ENCODE measurements around the gene SNX12. TPM values are rescaled to one million over a fixed set of nuclear protein-coding genes. Genes with fewer than 3 reads are reported as not detected.

SNX12 gene
- total RNA-seq, 1 experiment from 2014 or later: 43.7 TPM

GRCh38 chrX:71095555-71095980, 27.4 kb upstream of the SNX12 start, which contains the start of gene FOXO4:
TSS of gene FOXO4 (plus strand) at chrX:71095851. CDS start at chrX:71096529, 678 bp downstream.
- RAD21 ChIA-PET (ENCODE audit: low non-redundant PET in 1 of 2, low total read pairs in 2 of 2, uncharacterized antibody in 2 of 2, unreplicated experiment in 2 of 2): no interaction called here
- no peaks in the 10 kb centered on the region for H4K20me1 ChIP-seq (ENCODE audit: insufficient read depth)
- DNase-seq (ENCODE audit: low read depth, low spot score) (peak; percentile 61), ATAC-seq (peak; percentile 95)
- no TSS peak for BruUV-seq (replicated peaks)
- no peaks in the 10 kb centered on the region for H3K79me2 ChIP-seq (ENCODE audit: insufficient read depth, low read length)
- POLR2A ChIA-PET: no interaction called here
- peak within 1 kb of the TSS; percentile 54 to 64 for H3K4me3 ChIP-seq (replicated peaks in 1 of 2; ENCODE audit: low read depth in 1 of 2, low read length in 2 of 2)
- no peak within 1 kb of the TSS for H2AFZ ChIP-seq (ENCODE audit: low read depth, low read length, poor library complexity, severe bottlenecking)
- H3K9me2 ChIP-seq (ENCODE audit: insufficient read depth): no peaks in the 10 kb centered on the region
- H3K9me3 ChIP-seq (ENCODE audit: control insufficient read depth in 1 of 2, insufficient read depth in 1 of 2, low read depth in 1 of 2, low read length in 2 of 2): no peaks in the 10 kb centered on the region
- TF ChIP-seq CEBPB (IDR thresholded peaks at IDR 0.05; ENCODE audit: low read depth) (no peak), YY1 (IDR thresholded peaks at IDR 0.05; ENCODE audit: extremely low read depth, insufficient replicate concordance, low read depth, low read length) (peak; percentile 39), ZFX (IDR thresholded peaks at IDR 0.05) (no peak), TCF7L2 (IDR thresholded peaks at IDR 0.05; ENCODE audit: borderline replicate concordance, extremely low read depth, insufficient read depth, insufficient read length) (no peak), ZBTB33 (IDR thresholded peaks at IDR 0.05; ENCODE audit: extremely low read depth, insufficient replicate concordance, low read length) (no peak), JUND (IDR thresholded peaks at IDR 0.05) (no peak), SRF (IDR thresholded peaks at IDR 0.05; ENCODE audit: low read depth) (no peak), POLR2AphosphoS5 (IDR thresholded peaks at IDR 0.05; ENCODE audit: low read depth, low read length) (peak; percentile 60; the same call in 1 of the 2 replicates), ELF1 (IDR thresholded peaks at IDR 0.05; ENCODE audit: borderline replicate concordance, low read depth) (no peak), EZH2 (IDR thresholded peaks at IDR 0.05) (no peak)
- TF ChIP-seq, protein P1, sequence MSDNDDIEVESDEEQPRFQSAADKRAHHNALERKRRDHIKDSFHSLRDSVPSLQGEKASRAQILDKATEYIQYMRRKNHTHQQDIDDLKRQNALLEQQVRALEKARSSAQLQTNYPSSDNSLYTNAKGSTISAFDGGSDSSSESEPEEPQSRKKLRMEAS (IDR thresholded peaks at IDR 0.05): peak; percentile 65; the same call in 1 of the 2 replicates
- TF ChIP-seq, protein P2, sequence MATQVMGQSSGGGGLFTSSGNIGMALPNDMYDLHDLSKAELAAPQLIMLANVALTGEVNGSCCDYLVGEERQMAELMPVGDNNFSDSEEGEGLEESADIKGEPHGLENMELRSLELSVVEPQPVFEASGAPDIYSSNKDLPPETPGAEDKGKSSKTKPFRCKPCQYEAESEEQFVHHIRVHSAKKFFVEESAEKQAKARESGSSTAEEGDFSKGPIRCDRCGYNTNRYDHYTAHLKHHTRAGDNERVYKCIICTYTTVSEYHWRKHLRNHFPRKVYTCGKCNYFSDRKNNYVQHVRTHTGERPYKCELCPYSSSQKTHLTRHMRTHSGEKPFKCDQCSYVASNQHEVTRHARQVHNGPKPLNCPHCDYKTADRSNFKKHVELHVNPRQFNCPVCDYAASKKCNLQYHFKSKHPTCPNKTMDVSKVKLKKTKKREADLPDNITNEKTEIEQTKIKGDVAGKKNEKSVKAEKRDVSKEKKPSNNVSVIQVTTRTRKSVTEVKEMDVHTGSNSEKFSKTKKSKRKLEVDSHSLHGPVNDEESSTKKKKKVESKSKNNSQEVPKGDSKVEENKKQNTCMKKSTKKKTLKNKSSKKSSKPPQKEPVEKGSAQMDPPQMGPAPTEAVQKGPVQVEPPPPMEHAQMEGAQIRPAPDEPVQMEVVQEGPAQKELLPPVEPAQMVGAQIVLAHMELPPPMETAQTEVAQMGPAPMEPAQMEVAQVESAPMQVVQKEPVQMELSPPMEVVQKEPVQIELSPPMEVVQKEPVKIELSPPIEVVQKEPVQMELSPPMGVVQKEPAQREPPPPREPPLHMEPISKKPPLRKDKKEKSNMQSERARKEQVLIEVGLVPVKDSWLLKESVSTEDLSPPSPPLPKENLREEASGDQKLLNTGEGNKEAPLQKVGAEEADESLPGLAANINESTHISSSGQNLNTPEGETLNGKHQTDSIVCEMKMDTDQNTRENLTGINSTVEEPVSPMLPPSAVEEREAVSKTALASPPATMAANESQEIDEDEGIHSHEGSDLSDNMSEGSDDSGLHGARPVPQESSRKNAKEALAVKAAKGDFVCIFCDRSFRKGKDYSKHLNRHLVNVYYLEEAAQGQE (IDR thresholded peaks at IDR 0.05; ENCODE audit: low read depth): no peak
- CTCF ChIA-PET: no interaction called here
- H3K4me2 ChIP-seq (ENCODE audit: low read length): peak within 1 kb of the TSS; percentile 88
- no peaks in the 10 kb centered on the region for H3K27me3 ChIP-seq (ENCODE audit: insufficient read depth, low read length)
- peak within 1 kb of the TSS; percentile 62 for H3K9ac ChIP-seq (ENCODE audit: low read length)
- H3K36me3 ChIP-seq (ENCODE audit: control insufficient read depth in 1 of 2, insufficient read depth in 2 of 2, low read length in 2 of 2): no peaks in the 10 kb centered on the region
- H3K27ac ChIP-seq (ENCODE audit: low read depth, low read length): no peak within 1 kb of the TSS
- intact Hi-C loops (cut with micrococcal nuclease): loop anchor here (5.0 kb wide), 1 partner anchor 82 kb away; no protein-coding TSS in a partner anchor
- H3K4me1 ChIP-seq (ENCODE audit: control insufficient read depth in 1 of 2, insufficient read depth in 2 of 2, low read length in 2 of 2): peaks cover 0 to 14% of the 10 kb centered on the region in 2 experiments; a peak in 2 of 4 replicates

Data from HCT116 (cell line).